H1 (cell line): Measurements from ENCODE around the gene EXOC2.

ENCODE experiments used
- ATF2 ChIP-seq: IDR thresholded peaks from 2 replicates; pipeline ENCODE4 v1.6.1; 2012; ENCODE audit warnings: low read length, inconsistent platforms
- CHD1 ChIP-seq: IDR thresholded peaks from 2 replicates; pipeline ENCODE4 v1.6.1; 2012; ENCODE audit warnings: low read depth, low read length, improper control_type of control experiment
- CTCF ChIP-seq, 3 experiments: IDR thresholded peaks; 1 replicate in 2 of 3; 2 replicates in 1 of 3; pipeline versions ENCODE4 v1.5.1 to v1.6.1; 2011; ENCODE audit warnings: low read length in 3 of 3, mild to moderate bottlenecking in 3 of 3, inconsistent platforms in 2 of 3, low read depth in 1 of 3, moderate library complexity in 1 of 3; ENCODE audit not compliant: insufficient read depth in 1 of 3; ENCODE audit errors: control extremely low read depth in 1 of 3
- EZH2 ChIP-seq: fragments of 200-600 bp; sonication (generic); IDR thresholded peaks from 2 replicates; pipeline ENCODE4 v1.7.1; 2012; ENCODE audit warnings: low read depth, mild to moderate bottlenecking, moderate library complexity, low read length, inconsistent platforms; ENCODE audit not compliant: severe bottlenecking
- FOSL1 ChIP-seq: IDR thresholded peaks from 2 replicates; pipeline ENCODE4 v1.6.1; 2011; ENCODE audit warnings: mild to moderate bottlenecking, low read depth, low read length, moderate library complexity; ENCODE audit not compliant: insufficient read depth
- SUZ12 ChIP-seq: fragments of 200-600 bp; sonication (generic); IDR thresholded peaks from 2 replicates; pipeline ENCODE4 v1.6.1; 2012; ENCODE audit warnings: mild to moderate bottlenecking, inconsistent platforms, low read length, moderate library complexity, mixed read lengths

GRCh38 chr6:689223-689622 is 3.7 kb downstream of the EXOC2 start:
- no peak for TF ChIP-seq CTCF (IDR thresholded peaks at IDR 0.05; ENCODE audit: control extremely low read depth in 1 of 3, insufficient read depth in 1 of 3, low read depth in 1 of 3, low read length in 3 of 3)
- TF ChIP-seq CHD1, result no peak
- no peak for TF ChIP-seq ATF2
- no peak for TF ChIP-seq EZH2
- TF ChIP-seq SUZ12, result no peak
- TF ChIP-seq FOSL1, result no peak
